GM19193 (cell line): ENCODE data around the gene F3.

ENCODE experiments used
- POLR2A ChIP-seq: IDR thresholded peaks from 4 replicates; pipeline ENCODE4 v1.6.1; 2011; ENCODE audit not compliant: insufficient read depth, insufficient read length; ENCODE audit errors: extremely low read depth

The F3 gene

DNA sequence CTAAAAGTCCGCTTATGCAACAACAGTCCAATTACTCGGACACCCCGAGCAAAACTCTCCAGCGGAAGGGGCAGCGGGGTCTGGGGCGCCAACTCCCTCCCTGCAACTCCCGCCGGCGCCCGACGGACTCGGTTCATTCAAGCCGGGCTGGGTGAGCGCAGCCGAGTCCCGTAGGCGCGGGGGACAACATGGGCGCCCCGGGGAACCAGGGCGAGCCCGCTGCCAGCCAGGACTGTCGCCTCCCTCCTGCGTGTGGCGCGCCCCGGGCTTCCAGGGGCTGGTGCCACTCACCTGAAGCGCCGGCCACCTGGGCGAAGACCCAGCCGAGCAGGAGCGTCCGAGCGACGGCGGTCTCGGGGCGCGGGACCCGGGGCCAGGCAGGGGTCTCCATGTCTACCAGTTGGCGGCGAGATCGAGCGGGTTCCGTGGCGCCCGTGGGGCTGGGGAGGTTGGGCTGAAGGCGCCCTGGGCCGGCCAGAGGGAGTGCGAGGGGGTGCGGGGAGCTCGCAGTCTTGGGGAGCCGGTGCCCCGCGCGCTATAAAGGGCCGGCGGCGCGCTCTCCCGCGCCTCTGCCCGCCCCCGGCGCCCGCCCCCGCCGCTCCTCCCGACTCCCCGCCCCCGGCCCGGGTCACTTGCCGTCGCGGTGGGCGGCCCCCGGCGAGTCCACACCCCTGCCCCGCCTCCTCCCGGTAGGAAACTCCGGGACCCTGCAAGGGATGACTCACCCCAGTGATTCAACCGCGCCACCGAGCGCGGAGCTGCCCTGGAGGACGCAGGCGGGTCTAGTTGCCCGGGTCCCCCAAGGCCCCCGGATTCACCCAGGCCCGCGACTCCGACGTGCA, at the start of gene F3:
Gene F3, minus strand, starts transcription at position 514 of the 842 bp plus-strand sequence. Its CDS starts 123 bp downstream, at position 391.
- no peak for TF ChIP-seq POLR2A

- TF ChIP-seq POLR2A = no peak
Measured at GRCh38 chr1:94590203-94591137, 48.9 kb upstream of the F3 start.

- TF ChIP-seq POLR2A = no peak
Measured at GRCh38 chr1:94589728-94590127, 48.2 kb upstream of the F3 start.

GRCh38 chr1:94582565-94582964, 41.0 kb upstream of the F3 start:
- TF ChIP-seq POLR2A = no peak

GRCh38 chr1:94580367-94581115, 39.0 kb upstream of the F3 start:
- no peak for TF ChIP-seq POLR2A

DNA sequence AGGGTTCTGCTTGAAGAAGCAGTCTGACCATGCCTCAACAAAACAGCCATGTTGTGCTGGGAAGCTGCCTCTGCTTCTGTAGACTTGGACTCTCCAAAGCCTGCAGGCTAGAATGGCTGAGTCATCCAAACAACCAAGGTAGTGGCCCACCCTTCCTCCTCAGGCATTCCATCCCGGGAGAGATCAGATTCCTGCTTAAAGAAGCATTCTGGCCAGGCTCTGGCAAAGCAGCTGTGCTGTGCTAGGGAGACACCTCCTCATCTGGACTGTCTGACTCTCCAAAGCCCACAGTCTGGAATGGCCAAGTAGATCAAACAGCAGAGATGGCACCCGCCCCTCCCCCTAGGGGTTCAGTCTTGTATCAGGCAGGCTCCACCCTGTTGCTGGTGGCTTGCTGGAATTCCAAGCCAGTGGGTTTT, 38.3 kb upstream of the F3 start:
- TF ChIP-seq POLR2A = no peak

DNA sequence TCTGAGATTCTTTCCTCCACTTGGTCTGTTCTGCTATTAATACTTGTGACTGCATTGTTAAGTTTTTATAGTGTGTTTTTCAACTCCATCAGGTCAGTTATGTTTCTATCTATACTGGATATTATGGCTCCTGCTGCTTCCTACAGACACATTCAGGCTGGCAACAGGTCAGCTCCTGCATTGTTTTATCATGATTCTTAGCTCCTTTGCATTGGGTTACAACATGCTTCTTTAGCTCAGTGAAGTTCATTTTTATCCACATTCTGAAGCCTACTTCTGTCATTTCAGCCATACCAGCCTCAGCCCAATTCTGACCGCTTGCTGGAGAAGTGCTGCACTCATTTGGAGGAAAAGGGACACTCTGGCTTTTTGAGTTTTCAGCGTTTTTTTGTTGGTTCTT, 37.3 kb upstream of the F3 start:
- TF ChIP-seq POLR2A = no peak

DNA sequence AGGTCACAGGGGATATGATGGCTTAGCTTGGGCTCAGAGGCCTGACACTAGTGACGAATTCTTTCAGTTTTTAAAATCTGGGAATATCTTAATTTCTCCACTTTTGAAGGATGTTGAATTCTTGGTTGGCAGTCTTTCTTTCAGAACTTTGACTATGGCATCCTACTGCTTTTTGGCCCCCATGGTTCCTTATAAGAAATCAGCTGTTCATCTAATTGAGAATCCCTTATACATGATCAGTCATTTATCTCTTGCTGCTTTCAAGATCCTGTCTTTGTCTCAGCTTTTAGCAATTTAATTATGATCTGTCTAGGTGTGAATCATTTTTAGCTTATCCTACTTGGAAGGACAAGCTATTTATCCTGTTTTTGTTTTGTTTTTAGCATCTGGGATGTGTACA, 31.2 kb upstream of the F3 start:
- TF ChIP-seq POLR2A = no peak

DNA sequence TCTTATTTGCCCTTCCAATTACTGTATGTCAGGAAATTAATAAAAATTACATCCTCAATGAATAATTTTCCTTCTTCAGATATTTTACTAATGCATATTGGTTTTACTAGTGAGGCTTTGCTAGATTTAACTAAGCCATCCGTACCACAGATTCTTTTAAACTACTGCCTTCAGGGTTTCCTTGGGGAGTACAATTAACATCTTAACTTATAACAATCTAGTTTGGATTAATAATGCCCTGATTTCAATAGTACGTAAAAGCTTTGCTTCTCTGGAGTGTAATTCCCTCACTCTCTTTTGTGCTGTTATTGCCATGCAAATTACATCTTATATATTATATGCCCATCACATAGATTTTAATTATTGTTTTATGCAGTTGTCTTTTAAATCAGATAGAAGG, 24.3 kb upstream of the F3 start:
- no peak for TF ChIP-seq POLR2A

GRCh38 chr1:94562519-94563260, 21.1 kb upstream of the F3 start:
- TF ChIP-seq POLR2A = no peak

DNA sequence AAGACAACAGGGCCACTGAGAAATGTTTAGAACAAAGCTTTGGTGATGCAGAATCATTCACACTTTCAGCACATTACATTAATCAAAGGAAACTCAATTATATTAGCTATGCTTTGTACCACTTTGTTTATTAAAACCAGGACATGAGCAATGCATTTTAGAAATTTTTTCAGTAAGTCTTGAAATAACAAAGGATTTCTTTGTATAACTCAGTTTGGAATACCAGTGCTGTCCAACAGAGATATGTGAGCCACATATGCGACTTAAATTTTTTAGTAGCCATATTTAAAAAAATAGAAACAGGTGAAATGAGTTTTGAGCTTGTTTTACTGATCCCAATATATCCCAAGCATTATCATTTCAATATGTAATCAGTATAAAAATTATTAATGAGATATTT, 18.8 kb upstream of the F3 start:
- no peak for TF ChIP-seq POLR2A

- TF ChIP-seq POLR2A = no peak
Measured at GRCh38 chr1:94559921-94560320, 18.4 kb upstream of the F3 start.

DNA sequence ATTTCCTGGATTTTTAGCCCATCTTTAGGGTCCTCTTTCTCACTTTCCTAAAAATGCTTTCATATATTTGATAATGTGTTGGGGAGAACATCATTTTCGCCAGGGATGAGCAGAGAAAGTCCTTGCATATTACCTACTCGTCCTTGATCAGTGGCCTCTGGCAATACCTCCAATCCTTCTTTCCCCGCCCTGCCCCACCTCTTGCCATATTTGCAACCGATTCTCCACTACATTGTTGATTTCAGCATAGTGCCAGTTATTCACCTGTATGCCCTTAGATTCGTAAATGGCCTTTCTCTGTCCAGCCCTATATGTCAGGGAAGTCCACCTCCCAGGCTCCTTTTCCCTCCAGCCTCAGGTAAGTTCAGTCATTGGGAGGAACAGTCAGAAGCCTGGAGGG, 13.5 kb upstream of the F3 start:
- no peak for TF ChIP-seq POLR2A

GRCh38 chr1:94554580-94554979, 13.0 kb upstream of the F3 start:
- no peak for TF ChIP-seq POLR2A
